Measurements from ENCODE around the gene ST7L. TPM values are rescaled to one million over a fixed set of nuclear protein-coding genes. Genes with fewer than 3 reads are reported as not detected.

The ST7L gene
- total and polyA plus RNA-seq, 4 donors, result 8.4 to 36.1 (median 17.2) TPM

- TF ChIP-seq CTCF (IDR thresholded peaks at IDR 0.05; ENCODE audit: control extremely low read depth, extremely low read depth), result no peak
- Histone ChIP-seq H3K36me3 (ENCODE audit: control insufficient read depth in 4 of 4, insufficient read depth in 4 of 4, low read length in 4 of 4) (peaks cover 6 to 8% (median 7%) of the 10 kb centered on the region in 4 donors), H3K27me3 (ENCODE audit: control insufficient read depth in 3 of 3, insufficient read depth in 3 of 3, low read length in 2 of 3) (no peaks in the 10 kb centered on the region), H3K9ac (ENCODE audit: insufficient read depth in 1 of 2, low read length in 2 of 2) (no peak overlapping the region), H3K27ac (ENCODE audit: low read depth in 1 of 2, low read length in 1 of 2) (no peak overlapping the region), H3K4me3 (no peak overlapping the region), H3K4me1 (ENCODE audit: control insufficient read depth in 5 of 5, insufficient read depth in 5 of 5, low read length in 5 of 5) (peaks cover 0 to 4% (median 0%) of the 10 kb centered on the region in 5 donors), H3K9me3 (ENCODE audit: control insufficient read depth in 4 of 4, insufficient read depth in 3 of 4, low read length in 3 of 4) (no peaks in the 10 kb centered on the region)
- ATAC-seq (ENCODE audit: insufficient read depth, low FRiP score) (no peak), DNase-seq (no peak)
Measured at GRCh38 chr1:112528076-112528475, 90.9 kb downstream of the ST7L start.

- ATAC-seq (ENCODE audit: insufficient read depth, low FRiP score) (no peak), DNase-seq (no peak)
- Histone ChIP-seq H3K4me1 (ENCODE audit: control insufficient read depth in 5 of 5, insufficient read depth in 5 of 5, low read length in 5 of 5) (peaks cover 0 to 4% (median 0%) of the 10 kb centered on the region in 5 donors), H3K9ac (ENCODE audit: insufficient read depth in 1 of 2, low read length in 2 of 2) (no peak overlapping the region), H3K27me3 (ENCODE audit: control insufficient read depth in 3 of 3, insufficient read depth in 3 of 3, low read length in 2 of 3) (no peaks in the 10 kb centered on the region), H3K9me3 (ENCODE audit: control insufficient read depth in 4 of 4, insufficient read depth in 3 of 4, low read length in 3 of 4) (no peaks in the 10 kb centered on the region), H3K27ac (ENCODE audit: low read depth in 1 of 2, low read length in 1 of 2) (no peak overlapping the region), H3K4me3 (no peak overlapping the region), H3K36me3 (ENCODE audit: control insufficient read depth in 4 of 4, insufficient read depth in 4 of 4, low read length in 4 of 4) (peaks cover 6 to 12% (median 8%) of the 10 kb centered on the region in 4 donors)
- TF ChIP-seq CTCF (IDR thresholded peaks at IDR 0.05; ENCODE audit: control extremely low read depth, extremely low read depth), result no peak
- WGBS, 2 donors, result 73 to 81% methylated on average over 4 of the region's 4 CpGs
Measured at GRCh38 chr1:112527266-112528010, 91.5 kb downstream of the ST7L start.

- H3K4me1 ChIP-seq (ENCODE audit: control insufficient read depth in 5 of 5, insufficient read depth in 5 of 5, low read length in 5 of 5), result no peaks in the 10 kb centered on the region
- H3K9ac ChIP-seq (ENCODE audit: insufficient read depth in 1 of 2, low read length in 2 of 2), result no peak overlapping the region
- whole genome bisulfite sequencing, 2 donors, result 94 to 96% methylated on average over 1 of the region's 1 CpG
- no peak for TF ChIP-seq CTCF (IDR thresholded peaks at IDR 0.05; ENCODE audit: control extremely low read depth, extremely low read depth)
- DNase-seq (no peak), ATAC-seq (ENCODE audit: insufficient read depth, low FRiP score) (no peak)
- no peak overlapping the region for H3K4me3 ChIP-seq
- H3K27me3 ChIP-seq (ENCODE audit: control insufficient read depth in 3 of 3, insufficient read depth in 3 of 3, low read length in 2 of 3), result no peaks in the 10 kb centered on the region
- peaks cover 6 to 14% (median 9%) of the 10 kb centered on the region in 4 donors for H3K36me3 ChIP-seq (ENCODE audit: control insufficient read depth in 4 of 4, insufficient read depth in 4 of 4, low read length in 4 of 4)
- no peaks in the 10 kb centered on the region for H3K9me3 ChIP-seq (ENCODE audit: control insufficient read depth in 4 of 4, insufficient read depth in 3 of 4, low read length in 3 of 4)
- no peak overlapping the region for H3K27ac ChIP-seq (ENCODE audit: low read depth in 1 of 2, low read length in 1 of 2)
Measured at GRCh38 chr1:112524986-112525385, 94.0 kb downstream of the ST7L start.

All from lung (tissue), 12 donors.